Cardiac fibroblast (primary cell): Measurements from ENCODE around the gene TF.

Experiments used
- DNase-seq, 2 donors: peaks; one replicate each; pipeline versions ENCODE4 v3.0.0 to v3.0.0-alpha.2; 2010; ENCODE audit warnings: low read depth in 2 of 2
- H3K4me3 ChIP-seq, 2 donors: replicated peaks in 1 of 2; 1 replicate in 1 of 2; 2 replicates in 1 of 2; pipeline ENCODE4 v1.5.1; 2011; ENCODE audit warnings: low read depth in 2 of 2, low read length in 2 of 2, mild to moderate bottlenecking in 2 of 2, moderate library complexity in 1 of 2
- CTCF ChIP-seq: IDR thresholded peaks from one replicate; pipeline ENCODE4 v1.5.1; 2011; ENCODE audit warnings: low read depth, mild to moderate bottlenecking, low read length, inconsistent platforms

Gene TF

GRCh38 chr3:133703915-133704314 lies 42.3 kb upstream of the TF start:
- DNase-seq: no peak

GRCh38 chr3:133706033-133706432 lies 40.2 kb upstream of the TF start:
- TF ChIP-seq CTCF: no peak
- H3K4me3 ChIP-seq: no peak overlapping the region
- no peak for DNase-seq

More at GRCh38 chr3:133703915-133704314, 42.3 kb upstream of the TF start:
- TF ChIP-seq CTCF: no peak
- no peak overlapping the region for H3K4me3 ChIP-seq

DNA sequence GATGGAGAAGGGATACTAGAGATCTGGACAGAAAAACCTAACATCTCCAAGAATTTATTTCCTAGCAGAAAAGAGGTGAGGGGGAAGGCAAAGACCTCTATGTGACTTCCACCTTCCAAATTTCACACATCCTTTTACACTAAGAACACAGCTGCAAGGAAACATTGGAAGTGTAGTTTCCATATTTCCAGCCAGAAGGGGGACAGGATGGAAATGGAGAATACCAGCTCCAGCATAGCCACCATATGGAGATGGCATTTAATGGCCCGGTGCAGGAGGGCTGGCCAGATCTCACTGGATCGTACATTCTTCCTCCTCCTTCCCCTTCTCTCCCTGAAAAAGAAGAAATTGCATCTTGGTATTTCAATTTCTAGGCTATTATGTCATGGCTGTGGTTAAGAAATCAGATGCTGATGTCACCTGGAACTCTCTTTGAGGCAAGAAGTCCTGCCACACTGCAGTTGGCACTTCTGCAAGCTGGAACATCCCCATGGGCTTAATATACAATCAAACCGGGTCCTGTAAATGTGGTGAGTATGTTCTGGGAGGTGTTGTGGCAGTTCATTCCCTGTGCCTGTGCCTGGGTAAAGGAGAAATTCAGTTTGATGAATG lies 36.9 kb upstream of the TF start:
- H3K4me3 ChIP-seq: no peak overlapping the region
- no peak for DNase-seq
- TF ChIP-seq CTCF: no peak

DNA sequence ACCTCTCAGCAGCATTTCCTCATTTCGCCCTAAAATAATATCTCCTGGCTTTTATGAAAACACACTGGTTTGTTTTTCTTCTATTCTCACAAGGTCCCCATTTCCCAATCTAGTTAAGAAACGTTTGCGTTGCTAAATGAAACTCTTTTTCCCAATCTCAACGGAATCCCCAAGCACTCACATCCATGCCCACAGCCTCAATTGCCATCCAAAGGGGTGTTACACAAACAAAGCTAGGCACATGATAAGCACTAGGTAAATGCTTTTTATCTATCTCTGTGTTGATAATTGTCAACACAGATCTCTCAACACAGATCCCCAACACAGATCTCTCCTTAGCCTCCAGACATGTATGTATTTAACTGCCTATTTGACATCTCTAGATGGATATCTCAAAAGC lies 35.2 kb upstream of the TF start:
- no peak for TF ChIP-seq CTCF
- no peak for DNase-seq

DNA sequence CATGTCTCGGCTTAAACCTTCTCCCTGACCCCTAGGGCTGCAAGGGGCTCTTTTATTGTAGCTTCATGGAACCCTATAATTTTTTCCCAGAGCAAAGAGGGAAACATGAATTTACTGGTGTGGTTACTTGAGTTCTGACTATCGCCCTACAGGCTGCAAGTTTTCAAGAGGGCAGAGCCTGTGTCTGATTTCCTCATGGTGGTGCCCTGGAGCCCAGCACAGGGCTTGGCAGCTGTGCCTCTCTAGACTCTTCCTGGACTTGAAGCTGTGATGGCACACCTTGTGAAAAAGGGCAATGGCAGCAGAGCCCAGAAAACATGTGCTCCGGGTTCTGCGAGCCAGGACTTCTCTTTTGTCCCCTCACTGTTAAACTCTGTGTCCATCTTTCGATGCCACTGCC lies 34.2 kb upstream of the TF start:
- no peak overlapping the region for H3K4me3 ChIP-seq
- DNase-seq: no peak
- no peak for TF ChIP-seq CTCF

More for the DNA sequence above, 35.2 kb upstream of the TF start:
- no peak overlapping the region for H3K4me3 ChIP-seq

- TF ChIP-seq CTCF: no peak
- DNase-seq: no peak
- no peak overlapping the region for H3K4me3 ChIP-seq
These were observed 32.8 kb upstream of the TF start for GRCh38 chr3:133713347-133713746.

DNA sequence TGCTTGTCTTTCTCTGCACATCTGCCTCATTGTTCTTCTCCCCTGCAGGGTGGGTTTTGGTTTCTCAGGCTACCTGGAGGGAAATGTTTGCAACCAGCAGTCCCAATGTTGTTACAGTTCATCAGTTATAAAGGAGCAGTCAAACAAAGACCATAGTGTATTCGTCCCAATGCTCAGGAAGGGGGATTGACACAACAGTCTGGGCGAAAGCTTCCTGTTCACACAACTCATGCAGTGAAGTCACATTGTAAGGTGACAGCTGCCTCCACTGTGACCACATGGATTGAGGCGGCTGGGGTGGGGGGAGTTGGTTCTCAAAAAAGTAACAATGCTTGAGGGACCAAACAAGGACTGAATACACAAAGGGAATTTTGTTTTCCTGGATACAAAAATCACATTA lies 28.8 kb upstream of the TF start:
- no peak for DNase-seq
- H3K4me3 ChIP-seq: no peak overlapping the region
- no peak for TF ChIP-seq CTCF
